Measurements from ENCODE around the gene CREBRF.

The CREBRF gene

DNA sequence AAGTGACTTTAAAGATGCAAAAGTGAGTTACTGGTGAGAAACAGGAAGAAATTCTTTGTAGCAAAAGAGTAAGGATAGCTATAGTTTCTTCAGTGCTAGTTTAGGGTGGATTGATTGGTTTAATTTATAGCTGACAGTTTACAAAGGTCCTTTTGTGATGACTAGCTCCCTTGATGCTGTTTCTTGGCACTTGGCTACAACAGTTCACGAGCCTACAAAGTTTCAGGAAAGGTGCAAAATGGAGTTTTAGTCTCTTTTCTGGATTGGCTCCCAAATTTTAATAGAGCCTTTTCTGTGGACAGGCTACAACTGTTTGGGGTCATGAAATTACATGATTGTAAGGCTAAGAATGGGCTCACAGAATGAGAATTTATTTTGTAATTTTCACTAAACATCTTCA is 47.3 kb downstream of the CREBRF start:
- Histone ChIP-seq H3K9ac (ENCODE audit: low read length) (no peak overlapping the region), H2AFZ (ENCODE audit: low read depth, low read length, severe bottlenecking) (no peak overlapping the region), H4K20me1 (ENCODE audit: low read depth, low read length) (no peaks in the 10 kb centered on the region)

DNA sequence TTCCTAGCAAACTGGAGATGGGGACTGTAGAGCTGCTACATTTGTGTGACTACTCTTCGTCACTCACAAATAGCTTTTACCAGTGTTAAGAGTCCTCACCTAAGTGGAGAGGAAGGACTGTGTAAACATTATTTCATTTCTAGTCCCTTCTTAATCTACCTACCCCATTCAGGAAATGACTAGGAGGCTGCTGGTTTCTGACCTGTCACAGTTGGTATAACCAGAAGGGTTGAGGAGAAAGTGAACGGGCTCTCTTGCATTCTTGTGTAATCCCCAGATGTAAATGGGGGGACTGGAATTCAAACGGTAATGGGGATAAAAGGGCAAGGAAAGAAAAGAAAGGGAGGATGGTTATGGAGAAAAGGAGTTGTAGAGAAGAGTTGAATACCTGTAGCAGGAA is 52.8 kb downstream of the CREBRF start:
- H3K4me2 ChIP-seq (ENCODE audit: low read depth, low read length, poor library complexity, severe bottlenecking): no peak overlapping the region
- no peaks in the 10 kb centered on the region for H3K79me2 ChIP-seq (ENCODE audit: insufficient read depth, low read length)
- TF ChIP-seq, protein P1, sequence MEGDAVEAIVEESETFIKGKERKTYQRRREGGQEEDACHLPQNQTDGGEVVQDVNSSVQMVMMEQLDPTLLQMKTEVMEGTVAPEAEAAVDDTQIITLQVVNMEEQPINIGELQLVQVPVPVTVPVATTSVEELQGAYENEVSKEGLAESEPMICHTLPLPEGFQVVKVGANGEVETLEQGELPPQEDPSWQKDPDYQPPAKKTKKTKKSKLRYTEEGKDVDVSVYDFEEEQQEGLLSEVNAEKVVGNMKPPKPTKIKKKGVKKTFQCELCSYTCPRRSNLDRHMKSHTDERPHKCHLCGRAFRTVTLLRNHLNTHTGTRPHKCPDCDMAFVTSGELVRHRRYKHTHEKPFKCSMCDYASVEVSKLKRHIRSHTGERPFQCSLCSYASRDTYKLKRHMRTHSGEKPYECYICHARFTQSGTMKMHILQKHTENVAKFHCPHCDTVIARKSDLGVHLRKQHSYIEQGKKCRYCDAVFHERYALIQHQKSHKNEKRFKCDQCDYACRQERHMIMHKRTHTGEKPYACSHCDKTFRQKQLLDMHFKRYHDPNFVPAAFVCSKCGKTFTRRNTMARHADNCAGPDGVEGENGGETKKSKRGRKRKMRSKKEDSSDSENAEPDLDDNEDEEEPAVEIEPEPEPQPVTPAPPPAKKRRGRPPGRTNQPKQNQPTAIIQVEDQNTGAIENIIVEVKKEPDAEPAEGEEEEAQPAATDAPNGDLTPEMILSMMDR (IDR thresholded peaks at IDR 0.05; ENCODE audit: insufficient read depth, low read length, poor library complexity, severe bottlenecking): no peak
- TF ChIP-seq EZH2phosphoT487 (conservative IDR thresholded peaks at IDR 0.05; ENCODE audit: low read length): no peak

More for the DNA sequence above, 47.3 kb downstream of the CREBRF start:
- H3K27me3 ChIP-seq (ENCODE audit: low read length): no peaks in the 10 kb centered on the region
- no peaks in the 10 kb centered on the region for H3F3A ChIP-seq (ENCODE audit: insufficient read depth)
- H3K79me2 ChIP-seq (ENCODE audit: insufficient read depth, low read length): no peaks in the 10 kb centered on the region
- no peaks in the 10 kb centered on the region for H3K9me3 ChIP-seq (ENCODE audit: insufficient read depth, low read length)
- no peaks in the 10 kb centered on the region; the same call in 1 of the 2 replicates for H3K36me3 ChIP-seq (ENCODE audit: low read length)
- no peak overlapping the region for H3K4me2 ChIP-seq (ENCODE audit: low read depth, low read length, poor library complexity, severe bottlenecking)
- no peak overlapping the region for H3K4me3 ChIP-seq (ENCODE audit: insufficient read depth, low read length, poor library complexity, severe bottlenecking)
- H3K27ac ChIP-seq (ENCODE audit: low read depth, low read length): no peak overlapping the region
- no peaks in the 10 kb centered on the region for H3K9me2 ChIP-seq (replicated peaks; ENCODE audit: insufficient read depth, low read length)
- no peak for TF ChIP-seq EZH2phosphoT487 (conservative IDR thresholded peaks at IDR 0.05; ENCODE audit: low read length)

DNA sequence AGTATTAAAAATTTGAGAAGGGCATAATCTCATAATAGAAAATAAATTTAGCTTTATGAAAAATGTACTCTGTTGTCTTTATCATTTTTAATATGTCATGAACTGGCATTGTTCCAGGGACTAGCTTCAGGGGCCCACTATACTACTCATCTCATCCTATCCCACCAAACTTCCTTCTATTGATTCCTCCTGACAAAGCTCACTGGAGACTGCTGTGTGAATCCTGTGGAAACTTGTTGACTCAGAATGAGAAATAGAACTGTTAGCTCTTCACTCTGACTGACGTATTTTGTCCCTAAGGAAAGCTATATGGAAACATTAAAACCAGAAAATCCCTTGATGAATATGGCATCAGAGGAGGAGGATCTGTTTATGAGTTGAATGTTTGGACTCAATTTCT is 58.4 kb downstream of the CREBRF start:
- H3K4me3 ChIP-seq (ENCODE audit: insufficient read depth, low read length, poor library complexity, severe bottlenecking): no peak overlapping the region
- H2AFZ ChIP-seq (ENCODE audit: low read depth, low read length, severe bottlenecking): peak overlapping the region; percentile 37
- H3K79me2 ChIP-seq (ENCODE audit: insufficient read depth, low read length): no peaks in the 10 kb centered on the region
- no peaks in the 10 kb centered on the region for H3K27me3 ChIP-seq (ENCODE audit: low read length)
- no peak overlapping the region for H3K9ac ChIP-seq (ENCODE audit: low read length)
- no peak overlapping the region for H3K4me2 ChIP-seq (ENCODE audit: low read depth, low read length, poor library complexity, severe bottlenecking)
- no peaks in the 10 kb centered on the region for H3K9me2 ChIP-seq (replicated peaks; ENCODE audit: insufficient read depth, low read length)
- no peaks in the 10 kb centered on the region for H3F3A ChIP-seq (ENCODE audit: insufficient read depth)
- H4K20me1 ChIP-seq (ENCODE audit: low read depth, low read length): no peaks in the 10 kb centered on the region
- H3K27ac ChIP-seq (ENCODE audit: low read depth, low read length): no peak overlapping the region
- H3K9me3 ChIP-seq (ENCODE audit: insufficient read depth, low read length): no peaks in the 10 kb centered on the region
- no peak for TF ChIP-seq EZH2phosphoT487 (conservative IDR thresholded peaks at IDR 0.05; ENCODE audit: low read length)
- TF ChIP-seq, protein P1 (IDR thresholded peaks at IDR 0.05; ENCODE audit: insufficient read depth, low read length, poor library complexity, severe bottlenecking): no peak
- peaks cover 3% of the 10 kb centered on the region for H3K36me3 ChIP-seq (ENCODE audit: low read length)

More for the DNA sequence above, 52.8 kb downstream of the CREBRF start:
- H3K27me3 ChIP-seq (ENCODE audit: low read length): no peaks in the 10 kb centered on the region
- H2AFZ ChIP-seq (ENCODE audit: low read depth, low read length, severe bottlenecking): no peak overlapping the region
- no peaks in the 10 kb centered on the region for H3K9me3 ChIP-seq (ENCODE audit: insufficient read depth, low read length)
- no peak overlapping the region for H3K27ac ChIP-seq (ENCODE audit: low read depth, low read length)
- H3K9ac ChIP-seq (ENCODE audit: low read length): no peak overlapping the region
- no peaks in the 10 kb centered on the region for H3F3A ChIP-seq (ENCODE audit: insufficient read depth)
- H4K20me1 ChIP-seq (ENCODE audit: low read depth, low read length): no peaks in the 10 kb centered on the region
- H3K36me3 ChIP-seq (ENCODE audit: low read length): peaks cover 2% of the 10 kb centered on the region; the same call in 1 of the 2 replicates
- H3K4me3 ChIP-seq (ENCODE audit: insufficient read depth, low read length, poor library complexity, severe bottlenecking): no peak overlapping the region
- no peaks in the 10 kb centered on the region for H3K9me2 ChIP-seq (replicated peaks; ENCODE audit: insufficient read depth, low read length)

DNA sequence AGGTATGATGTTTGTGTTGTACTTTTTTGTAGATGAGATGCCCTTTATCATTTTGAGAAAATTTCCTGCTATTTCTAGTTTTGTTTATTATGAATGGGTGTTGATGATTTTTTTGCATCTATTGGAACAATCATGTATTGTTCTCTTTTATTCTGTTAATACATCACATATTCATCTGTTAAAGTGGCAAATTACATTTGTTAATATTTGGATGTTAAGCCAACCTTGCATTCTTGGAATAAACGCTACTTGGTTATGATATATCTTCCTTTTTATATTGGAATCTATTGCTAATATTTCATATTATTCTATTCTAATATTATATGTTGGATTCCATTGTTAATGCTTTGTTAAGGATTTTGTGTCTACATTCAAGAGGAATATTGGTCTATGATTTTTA is 63.6 kb downstream of the CREBRF start:
- Histone ChIP-seq H3K9me3 (ENCODE audit: insufficient read depth, low read length) (no peaks in the 10 kb centered on the region), H3K27me3 (ENCODE audit: low read length) (no peaks in the 10 kb centered on the region), H3K4me3 (ENCODE audit: insufficient read depth, low read length, poor library complexity, severe bottlenecking) (no peak overlapping the region), H3K9me2 (replicated peaks; ENCODE audit: insufficient read depth, low read length) (no peaks in the 10 kb centered on the region), H3K27ac (ENCODE audit: low read depth, low read length) (no peak overlapping the region), H3K9ac (ENCODE audit: low read length) (no peak overlapping the region), H4K20me1 (ENCODE audit: low read depth, low read length) (no peaks in the 10 kb centered on the region), H2AFZ (ENCODE audit: low read depth, low read length, severe bottlenecking) (no peak overlapping the region), H3K79me2 (ENCODE audit: insufficient read depth, low read length) (no peaks in the 10 kb centered on the region), H3F3A (ENCODE audit: insufficient read depth) (no peaks in the 10 kb centered on the region), H3K4me2 (ENCODE audit: low read depth, low read length, poor library complexity, severe bottlenecking) (no peak overlapping the region), H3K36me3 (ENCODE audit: low read length) (peaks cover 3% of the 10 kb centered on the region; the same call in 1 of the 2 replicates)
- TF ChIP-seq EZH2phosphoT487 (conservative IDR thresholded peaks at IDR 0.05; ENCODE audit: low read length): no peak
- TF ChIP-seq, protein P1 (IDR thresholded peaks at IDR 0.05; ENCODE audit: insufficient read depth, low read length, poor library complexity, severe bottlenecking): no peak

All from SU-DHL-6 (cell line).